SH-SY5Y (cell line): ENCODE results near the gene ATP2C1.

Experiments
- GATA2 ChIP-seq: IDR thresholded peaks from 2 replicates; pipeline ENCODE4 v1.6.1; 2011; ENCODE audit warnings: mild to moderate bottlenecking, low read depth, low read length
- GATA3 ChIP-seq: IDR thresholded peaks from 2 replicates; pipeline ENCODE4 v1.6.1; 2011; ENCODE audit warnings: low read depth, mild to moderate bottlenecking, low read length, moderate library complexity

Gene ATP2C1

GRCh38 chr3:131053043-131053859 is 159.4 kb downstream of the ATP2C1 start:
- TF ChIP-seq GATA2 (no peak), GATA3 (no peak)
